Activated CD4-positive, alpha-beta memory T cell treated with anti-CD3 and anti-CD28 coated beads for 36 hours (primary cell): Measurements from ENCODE around the gene ACSF3. TPM values are rescaled to one million over a fixed set of nuclear protein-coding genes. Genes with fewer than 3 reads are reported as not detected.

Source experiments
- CTCF ChIA-PET: fragments of 350-600 bp; sonication (Branson Sonifier 250); formaldehyde crosslinking; loops from one replicate; lab custom pipeline; 2021; ENCODE audit warnings: antibody characterized with exemption, inconsistent platforms; lab: Charles Lee
- POLR2A ChIA-PET: fragments of 350-600 bp; sonication (Branson Sonifier 250); formaldehyde crosslinking; loops from one replicate; lab custom pipeline; 2021; ENCODE audit warnings: antibody characterized with exemption; lab: Charles Lee
- DNase-seq: peaks from one replicate; pipeline ENCODE4 v3.0.0-alpha.2; 2020
- H3K27ac Mint-ChIP-seq: one replicate; pipeline ENCODE4 v1.8.0; 2021; ENCODE audit warnings: mixed read lengths
- H3K27me3 Mint-ChIP-seq: one replicate; pipeline ENCODE4 v1.8.0; 2021; ENCODE audit warnings: mixed read lengths
- H3K36me3 Mint-ChIP-seq: one replicate; pipeline ENCODE4 v1.8.0; 2021; ENCODE audit warnings: mixed read lengths
- H3K4me1 Mint-ChIP-seq: one replicate; pipeline ENCODE4 v1.8.0; 2021; ENCODE audit warnings: low read depth, mixed read lengths
- H3K4me3 Mint-ChIP-seq: one replicate; pipeline ENCODE4 v1.8.0; 2021; ENCODE audit warnings: mild to moderate bottlenecking, mixed read lengths
- H3K9me3 Mint-ChIP-seq: one replicate; pipeline ENCODE4 v1.8.0; 2021; ENCODE audit warnings: mixed read lengths
- intact Hi-C: fragments of 100-400 bp; cut with micrococcal nuclease; formaldehyde crosslinking; loops from one replicate; pipeline ENCODE4 v1.15.1; 2023
- total RNA-seq, 2 experiments: library from RNA; stranded (reverse); gene quantifications; one replicate each; pipeline ENCODE4 v1.2.3, GENCODE V29; 2021

ACSF3 gene
- total RNA-seq, 2 experiments from 2014 or later, result 36.1 to 37.3 TPM

DNA sequence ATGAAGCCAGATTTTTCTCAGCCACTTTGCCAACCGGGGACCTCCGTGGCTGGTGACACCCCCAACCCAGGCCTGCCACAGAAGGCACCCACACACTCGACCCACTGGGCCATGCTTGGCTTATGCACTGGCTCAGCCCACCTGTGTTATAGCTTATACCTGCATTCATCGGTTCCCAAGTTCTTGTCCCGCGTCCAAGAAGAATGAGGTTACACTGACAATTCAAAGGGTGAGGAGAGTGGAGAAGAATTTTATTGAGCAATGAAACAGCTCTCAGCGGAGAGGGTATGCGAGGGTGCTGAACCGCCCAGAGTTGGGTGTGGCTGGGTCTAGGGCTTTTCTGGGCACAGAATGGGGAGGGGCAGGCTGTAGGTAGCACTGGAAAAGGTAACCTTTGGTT is 55.7 kb downstream of the ACSF3 start:
- Mint-ChIP-seq H3K4me3 (no peak overlapping the region), H3K27me3 (no peaks in the 10 kb centered on the region), H3K9me3 (peaks cover 8% of the 10 kb centered on the region), H3K4me1 (no peaks in the 10 kb centered on the region), H3K36me3 (peaks cover 33% of the 10 kb centered on the region), H3K27ac (no peak overlapping the region)
- ChIA-PET CTCF (no interaction called here), POLR2A (no interaction called here)
- no peak for DNase-seq
- intact Hi-C loops, result no loop called here

DNA sequence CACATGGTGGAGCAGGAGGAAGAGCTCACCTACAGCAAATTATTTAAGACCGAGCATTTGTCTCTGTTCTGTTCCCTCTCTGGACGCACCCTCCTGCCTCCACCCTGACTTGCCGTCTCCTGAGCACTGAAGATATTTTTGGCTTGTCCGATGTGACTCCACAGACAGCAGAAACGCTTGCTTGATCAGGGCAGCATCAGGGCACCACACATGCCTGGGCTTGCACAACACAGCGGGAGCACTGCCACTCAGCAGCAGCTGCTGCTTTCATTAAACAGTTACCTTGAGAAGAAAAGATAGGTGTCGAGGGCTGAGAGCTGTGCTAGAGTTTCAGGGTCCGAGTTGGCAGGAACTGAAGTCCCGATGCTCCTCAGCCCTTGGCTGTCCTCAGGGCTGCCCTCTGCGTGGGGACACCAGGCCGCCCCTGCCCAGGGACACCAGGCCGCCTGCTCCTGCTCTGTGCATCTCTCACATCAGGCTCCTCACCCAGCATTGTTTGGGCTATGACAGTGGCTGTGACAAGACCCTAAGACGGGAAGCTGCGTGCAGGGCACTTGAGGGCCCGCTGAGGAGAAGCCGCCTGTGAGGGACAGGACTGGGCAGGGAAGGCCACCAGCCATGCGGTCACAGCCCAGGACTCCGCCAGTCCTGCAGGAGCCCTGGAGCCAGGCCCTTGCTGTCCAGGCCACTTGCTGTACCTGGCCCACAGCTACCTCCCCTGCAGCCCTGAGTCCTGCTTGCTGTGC is 56.6 kb downstream of the ACSF3 start:
- peaks cover 8% of the 10 kb centered on the region for H3K9me3 Mint-ChIP-seq
- intact Hi-C loops, result no loop called here
- peaks cover 33% of the 10 kb centered on the region for H3K36me3 Mint-ChIP-seq
- ChIA-PET POLR2A (no interaction called here), CTCF (no interaction called here)
- H3K27ac Mint-ChIP-seq, result no peak overlapping the region
- H3K4me3 Mint-ChIP-seq, result no peak overlapping the region
- no peaks in the 10 kb centered on the region for H3K4me1 Mint-ChIP-seq
- no peaks in the 10 kb centered on the region for H3K27me3 Mint-ChIP-seq
- DNase-seq, result no peak

DNA sequence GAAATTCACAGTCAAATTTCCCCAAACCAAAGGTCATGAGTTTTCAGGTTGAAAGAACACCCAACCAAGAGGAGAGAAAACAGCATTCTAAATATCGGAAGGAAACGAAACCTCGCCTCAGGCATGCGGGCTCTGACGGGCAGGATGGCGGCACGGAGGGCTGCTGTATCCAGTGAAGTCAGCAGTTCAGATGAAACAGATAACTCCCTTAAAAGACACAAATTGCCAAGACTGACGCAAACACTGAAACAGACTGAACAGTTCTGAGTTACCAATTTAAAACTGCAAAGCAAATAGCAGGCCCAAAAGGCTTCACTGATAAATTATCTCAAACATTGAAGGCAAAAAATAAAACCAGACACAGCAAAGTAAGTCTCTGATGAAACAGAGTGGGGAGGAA is 57.3 kb downstream of the ACSF3 start:
- peaks cover 8% of the 10 kb centered on the region for H3K9me3 Mint-ChIP-seq
- no peak overlapping the region for H3K27ac Mint-ChIP-seq
- ChIA-PET POLR2A (no interaction called here), CTCF (no interaction called here)
- intact Hi-C loops, result no loop called here
- no peaks in the 10 kb centered on the region for H3K4me1 Mint-ChIP-seq
- no peak for DNase-seq
- H3K27me3 Mint-ChIP-seq, result no peaks in the 10 kb centered on the region
- H3K36me3 Mint-ChIP-seq, result peaks cover 33% of the 10 kb centered on the region
- no peak overlapping the region for H3K4me3 Mint-ChIP-seq

DNA sequence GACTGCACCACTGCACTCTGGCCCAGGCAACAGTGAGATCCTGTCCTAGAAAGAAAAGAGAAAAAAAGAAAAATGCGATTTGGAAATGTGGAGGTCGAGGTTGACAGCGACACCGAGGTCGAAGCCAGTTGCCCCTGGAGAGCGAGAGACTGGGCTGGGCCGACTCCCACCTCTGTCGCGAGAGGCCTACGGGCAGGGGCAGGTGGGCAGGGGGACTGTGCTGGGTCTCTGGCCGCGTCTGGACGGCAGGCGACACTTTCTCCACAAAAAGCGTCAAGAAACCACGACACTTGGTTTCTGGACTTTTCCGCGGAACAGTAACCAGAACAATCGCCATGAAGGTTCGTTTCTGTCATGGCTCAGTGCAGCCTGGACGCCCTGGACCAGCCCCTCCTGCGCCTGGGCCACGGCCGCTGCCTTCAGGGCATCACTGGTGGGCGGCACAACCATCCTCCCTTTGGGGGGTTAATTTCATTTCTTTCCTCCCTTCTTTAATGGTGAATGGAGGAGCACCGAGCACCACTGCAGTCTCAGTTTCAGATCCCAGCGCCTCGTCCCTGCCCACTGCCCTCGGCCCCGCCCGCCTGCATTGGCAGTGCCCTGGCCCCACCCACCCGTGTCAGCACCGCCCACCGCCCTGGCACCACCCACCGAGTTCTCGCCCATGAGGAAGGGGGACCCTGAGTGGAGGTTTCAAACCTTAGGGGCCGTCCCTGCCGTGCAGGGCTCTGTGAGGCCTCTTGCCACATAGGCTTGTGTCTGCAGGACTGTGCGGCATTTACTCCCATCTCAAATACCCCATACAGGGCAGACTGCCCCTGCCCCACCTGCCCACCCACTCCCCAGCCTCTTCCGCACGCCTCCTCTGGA is 59.4 kb downstream of the ACSF3 start:
- intact Hi-C loops, result no loop called here
- Mint-ChIP-seq H3K4me1 (no peaks in the 10 kb centered on the region), H3K4me3 (no peak overlapping the region), H3K27me3 (no peaks in the 10 kb centered on the region), H3K27ac (no peak overlapping the region), H3K9me3 (peaks cover 15% of the 10 kb centered on the region), H3K36me3 (peaks cover 24% of the 10 kb centered on the region)
- CTCF ChIA-PET, result no interaction called here
- POLR2A ChIA-PET, result no interaction called here
- DNase-seq, result no peak

DNA sequence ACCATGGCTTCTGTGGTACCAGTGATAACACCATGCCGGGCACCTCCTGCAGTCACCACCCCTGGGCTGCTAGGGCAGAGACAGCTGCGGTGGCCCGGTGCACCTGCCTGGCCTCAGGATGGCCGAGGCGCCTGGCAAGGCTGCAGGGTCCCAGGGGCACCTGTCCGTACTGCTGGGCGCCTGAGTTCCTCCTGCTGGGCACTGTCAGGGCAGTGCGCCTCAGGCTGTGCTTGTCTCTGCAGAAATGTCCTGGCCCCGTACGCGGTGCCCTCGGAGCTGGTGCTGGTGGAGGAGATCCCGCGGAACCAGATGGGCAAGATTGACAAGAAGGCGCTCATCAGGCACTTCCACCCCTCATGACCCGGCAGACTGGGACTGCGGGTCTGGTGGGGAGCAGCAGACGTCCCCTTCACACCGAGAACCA is 60.2 kb downstream of the ACSF3 start:
- no peak overlapping the region for H3K27ac Mint-ChIP-seq
- no peak overlapping the region for H3K4me3 Mint-ChIP-seq
- POLR2A ChIA-PET, result no interaction called here
- peaks cover 19% of the 10 kb centered on the region for H3K9me3 Mint-ChIP-seq
- no peaks in the 10 kb centered on the region for H3K4me1 Mint-ChIP-seq
- intact Hi-C loops, result no loop called here
- no peaks in the 10 kb centered on the region for H3K27me3 Mint-ChIP-seq
- peaks cover 20% of the 10 kb centered on the region for H3K36me3 Mint-ChIP-seq
- CTCF ChIA-PET, result no interaction called here
- no peak for DNase-seq

DNA sequence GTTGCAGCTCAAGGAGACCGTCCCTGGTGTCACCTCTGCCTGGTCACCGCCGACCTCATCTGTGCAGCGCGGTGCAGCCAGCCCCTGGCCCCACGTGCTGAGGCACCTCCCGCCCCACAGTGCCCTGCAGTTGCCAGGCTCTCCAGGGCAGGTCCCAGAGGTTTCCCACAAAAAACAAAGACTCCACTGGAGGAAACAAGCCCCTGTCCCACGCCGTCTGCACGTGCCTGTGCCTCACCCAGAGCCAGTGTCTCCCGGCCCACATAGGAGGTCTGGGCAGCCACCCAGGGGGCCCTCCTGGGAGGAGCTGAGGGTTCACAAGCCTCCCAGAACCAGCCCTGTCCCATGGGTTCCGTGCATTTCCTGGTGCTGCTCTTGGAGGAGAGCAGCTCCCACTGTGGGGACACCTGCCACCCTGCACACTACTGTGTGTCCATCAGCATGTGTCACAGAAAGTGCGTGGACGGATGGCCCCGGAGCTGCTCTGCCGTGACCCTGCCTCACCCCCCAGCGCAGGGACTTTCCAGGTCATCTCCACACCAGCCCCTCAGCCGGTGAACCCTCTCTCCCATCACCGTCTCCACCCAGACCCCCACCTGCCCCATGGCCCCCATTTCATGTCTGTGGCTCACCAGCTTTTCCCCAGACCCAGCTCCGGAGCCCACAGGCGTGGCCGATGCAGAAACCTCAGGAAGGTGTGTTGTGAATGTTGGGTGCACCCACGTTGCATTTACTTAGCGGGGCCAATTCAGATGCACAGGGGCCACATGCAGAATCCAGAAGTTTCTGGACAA is 60.9 kb downstream of the ACSF3 start:
- Mint-ChIP-seq H3K4me1 (no peaks in the 10 kb centered on the region), H3K9me3 (peaks cover 12% of the 10 kb centered on the region), H3K4me3 (no peak overlapping the region), H3K27me3 (no peaks in the 10 kb centered on the region), H3K36me3 (peaks cover 13% of the 10 kb centered on the region), H3K27ac (no peak overlapping the region)
- intact Hi-C loops, result no loop called here
- ChIA-PET POLR2A (no interaction called here), CTCF (interaction anchor here (1.6 kb wide), 1 partner anchor 13 kb away, joined by 9 read pairs; no protein-coding TSS in a partner anchor)
- DNase-seq, result no peak

DNA sequence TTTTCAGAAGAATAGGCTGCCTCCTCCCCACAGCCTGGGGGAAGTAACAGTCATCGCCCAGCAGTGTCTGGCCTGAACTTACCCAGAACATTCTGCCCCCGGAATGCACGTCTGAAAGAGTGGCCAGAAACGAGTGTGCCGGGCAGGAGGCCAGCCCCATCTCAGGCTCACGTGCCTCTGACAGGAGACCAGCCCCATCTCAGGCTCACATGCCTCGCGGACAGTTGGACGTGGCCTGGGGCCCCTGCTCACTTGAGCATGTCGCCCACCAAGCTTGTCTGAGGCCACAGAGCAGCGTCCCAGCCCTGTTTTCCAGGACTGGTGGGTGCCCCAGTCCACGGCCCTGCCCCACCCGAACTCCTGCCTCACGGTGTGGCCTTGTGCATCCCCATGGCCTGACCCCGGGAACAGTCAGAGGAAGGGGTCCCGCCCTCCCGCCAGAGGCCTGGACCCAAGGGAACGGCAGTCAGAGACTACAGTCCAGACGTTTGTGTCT is 61.6 kb downstream of the ACSF3 start:
- H3K9me3 Mint-ChIP-seq, result peaks cover 12% of the 10 kb centered on the region
- no peak overlapping the region for H3K27ac Mint-ChIP-seq
- H3K36me3 Mint-ChIP-seq, result peaks cover 11% of the 10 kb centered on the region
- ChIA-PET CTCF (interaction anchor here (1.6 kb wide), 1 partner anchor 12 kb away, joined by 9 read pairs; no protein-coding TSS in a partner anchor), POLR2A (no interaction called here)
- no peak for DNase-seq
- H3K4me1 Mint-ChIP-seq, result no peaks in the 10 kb centered on the region
- no peaks in the 10 kb centered on the region for H3K27me3 Mint-ChIP-seq
- intact Hi-C loops, result no loop called here
- H3K4me3 Mint-ChIP-seq, result no peak overlapping the region

DNA sequence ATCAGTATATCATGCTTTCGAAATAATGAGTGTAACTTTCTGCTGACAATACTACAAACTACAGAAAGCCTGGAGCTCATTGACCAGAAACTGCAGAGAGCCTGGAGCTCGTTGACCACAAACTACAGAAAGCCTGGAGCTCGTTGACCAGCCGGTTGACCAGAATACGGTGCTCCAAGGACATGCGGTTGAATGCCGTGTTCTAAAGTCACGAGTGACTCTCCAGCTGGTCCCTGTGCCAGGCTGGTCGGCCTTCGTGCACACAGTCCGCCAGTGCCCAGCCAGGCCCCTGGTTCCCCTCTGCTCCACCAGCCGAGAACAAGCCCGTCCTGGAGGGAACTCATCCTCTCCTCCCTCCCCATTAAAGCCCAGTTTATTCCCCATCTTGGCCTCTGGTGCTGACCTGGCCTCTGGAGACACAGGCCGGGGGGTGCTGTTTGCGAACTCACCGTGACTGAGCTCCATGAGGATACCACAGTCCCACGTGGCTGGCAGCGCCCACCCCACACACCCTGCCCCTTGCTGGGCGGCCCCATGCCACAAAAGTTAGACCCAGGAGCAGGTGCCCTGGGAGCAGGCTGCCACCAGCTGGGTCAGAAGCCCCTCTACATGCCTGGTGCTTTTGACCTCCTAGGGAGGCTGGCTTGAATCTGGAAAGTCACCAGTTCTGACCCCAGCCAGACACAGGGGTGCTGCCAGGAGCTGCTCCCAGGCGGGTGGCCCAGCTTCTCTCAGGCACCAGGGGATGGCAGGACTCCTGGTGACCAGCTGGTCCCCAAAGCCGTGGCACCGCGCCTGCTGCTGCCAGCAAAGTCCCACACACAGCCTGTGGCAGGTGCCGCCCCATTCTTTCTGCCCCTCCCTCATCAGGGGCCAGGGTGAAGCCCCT is 62.4 kb downstream of the ACSF3 start:
- CTCF ChIA-PET, result interaction anchor here (1.6 kb wide), 1 partner anchor 11 kb away, joined by 9 read pairs; no protein-coding TSS in a partner anchor
- intact Hi-C loops, result no loop called here
- no peaks in the 10 kb centered on the region for H3K4me1 Mint-ChIP-seq
- H3K27me3 Mint-ChIP-seq, result no peaks in the 10 kb centered on the region
- H3K36me3 Mint-ChIP-seq, result peaks cover 6% of the 10 kb centered on the region
- peaks cover 12% of the 10 kb centered on the region for H3K9me3 Mint-ChIP-seq
- H3K4me3 Mint-ChIP-seq, result no peak overlapping the region
- no peak overlapping the region for H3K27ac Mint-ChIP-seq
- no peak for DNase-seq
- POLR2A ChIA-PET, result no interaction called here

DNA sequence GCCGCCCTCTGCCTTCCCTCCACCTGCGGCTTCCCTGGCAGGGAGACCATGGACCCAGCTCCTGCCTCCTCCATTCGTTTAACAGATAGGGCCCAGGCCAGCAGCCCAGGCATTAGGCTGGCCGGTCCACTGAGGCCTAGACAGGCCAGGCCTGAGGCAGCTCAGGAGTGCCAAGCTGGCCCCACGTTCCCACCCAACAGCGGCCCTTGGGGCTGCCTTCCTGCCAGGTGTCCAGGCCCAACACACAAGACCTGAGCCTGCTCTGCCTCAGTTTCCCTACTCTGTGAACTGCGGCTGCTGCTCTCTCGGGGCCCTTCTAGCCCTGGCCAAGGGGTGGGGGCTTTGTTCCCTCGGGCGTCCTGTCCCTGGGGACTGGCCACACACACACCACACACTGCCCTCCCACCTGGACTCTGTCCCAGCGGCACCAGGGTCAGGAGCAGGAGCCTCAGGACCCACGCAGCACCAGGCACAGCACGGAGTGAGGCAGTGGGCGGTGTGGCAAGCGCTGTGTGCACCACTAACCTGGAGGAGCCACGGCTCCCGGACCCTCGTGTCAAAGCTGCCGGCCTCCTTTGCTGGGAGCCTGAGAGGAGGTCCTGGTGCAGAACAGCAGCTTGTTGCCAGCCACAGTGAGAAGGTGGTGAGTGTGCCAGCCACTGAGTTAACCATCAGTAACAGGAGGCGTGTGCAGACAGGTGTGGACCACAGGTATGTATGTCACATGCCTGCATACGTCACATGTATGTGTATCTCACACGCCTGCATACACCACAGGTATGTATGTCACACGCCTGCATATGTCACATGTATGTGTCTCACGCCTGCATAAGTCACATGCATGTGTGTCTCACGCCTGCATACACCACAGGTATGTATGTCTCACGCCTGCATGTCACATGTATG is 63.3 kb downstream of the ACSF3 start:
- H3K9me3 Mint-ChIP-seq, result peaks cover 12% of the 10 kb centered on the region
- CTCF ChIA-PET, result no interaction called here
- POLR2A ChIA-PET, result no interaction called here
- no peaks in the 10 kb centered on the region for H3K4me1 Mint-ChIP-seq
- intact Hi-C loops, result no loop called here
- H3K27me3 Mint-ChIP-seq, result no peaks in the 10 kb centered on the region
- peaks cover under 1% of the 10 kb centered on the region for H3K36me3 Mint-ChIP-seq
- H3K4me3 Mint-ChIP-seq, result no peak overlapping the region
- no peak for DNase-seq
- no peak overlapping the region for H3K27ac Mint-ChIP-seq

DNA sequence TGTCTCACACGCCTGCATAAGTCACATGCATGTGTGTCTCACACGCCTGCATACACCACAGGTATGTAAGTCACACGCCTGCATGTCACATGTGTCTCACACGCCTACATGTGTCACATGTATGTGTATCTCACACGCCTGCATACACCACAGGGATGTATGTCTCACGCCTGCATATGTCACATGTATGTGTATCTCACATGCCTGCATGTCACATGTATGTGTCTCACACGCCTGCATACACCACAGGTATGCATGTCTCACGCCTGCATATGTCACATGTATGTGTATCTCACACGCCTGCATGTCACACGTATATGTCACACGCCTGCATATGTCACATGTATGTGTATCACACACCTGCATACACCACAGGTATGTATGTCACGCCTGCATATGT is 64.1 kb downstream of the ACSF3 start:
- intact Hi-C loops, result no loop called here
- Mint-ChIP-seq H3K4me3 (no peak overlapping the region), H3K27ac (no peak overlapping the region), H3K27me3 (no peaks in the 10 kb centered on the region), H3K4me1 (no peaks in the 10 kb centered on the region), H3K36me3 (no peaks in the 10 kb centered on the region), H3K9me3 (peaks cover 12% of the 10 kb centered on the region)
- DNase-seq, result no peak
- CTCF ChIA-PET, result no interaction called here
- POLR2A ChIA-PET, result no interaction called here
